ENCODE results near the gene MTF1.
"Not testable (repeated sequence)": the region's sequence is repeated elsewhere in the genome, so short reads cannot be mapped to it uniquely, and the experiment has no call there.

GRCh38 chr1:37903921-37904320 lies 44.5 kb upstream of the MTF1 start:
- TF ChIP-seq POLR2AphosphoS5 (IDR thresholded peaks at IDR 0.05); CTCF (IDR thresholded peaks at IDR 0.05 in 8 of 11, conservative IDR thresholded peaks at IDR 0.05 in 3 of 11): not testable (repeated sequence)

All from spleen (tissue), 7 donors.